ENCODE results near the gene SLC9B2.

DNA sequence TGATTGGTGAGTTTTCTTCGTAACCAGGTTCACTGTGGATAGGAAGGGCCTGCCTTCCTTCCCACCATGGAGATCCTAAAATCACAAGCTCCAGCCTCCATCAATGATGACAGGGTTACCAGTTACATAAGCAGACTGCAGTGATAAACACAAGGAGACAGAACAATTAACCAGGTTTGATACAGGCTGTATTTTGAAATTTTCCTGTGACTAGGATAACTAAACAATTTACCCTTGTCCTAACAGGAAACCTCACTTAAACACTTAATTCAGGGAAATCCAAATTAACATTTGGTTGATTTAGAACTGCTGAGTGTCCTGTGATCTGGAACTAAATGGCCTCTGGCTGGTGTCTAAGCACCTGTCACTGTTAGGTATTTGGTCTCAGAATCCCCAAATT lies 3.1 kb upstream of the SLC9B2 start:
- TF ChIP-seq, protein P1, sequence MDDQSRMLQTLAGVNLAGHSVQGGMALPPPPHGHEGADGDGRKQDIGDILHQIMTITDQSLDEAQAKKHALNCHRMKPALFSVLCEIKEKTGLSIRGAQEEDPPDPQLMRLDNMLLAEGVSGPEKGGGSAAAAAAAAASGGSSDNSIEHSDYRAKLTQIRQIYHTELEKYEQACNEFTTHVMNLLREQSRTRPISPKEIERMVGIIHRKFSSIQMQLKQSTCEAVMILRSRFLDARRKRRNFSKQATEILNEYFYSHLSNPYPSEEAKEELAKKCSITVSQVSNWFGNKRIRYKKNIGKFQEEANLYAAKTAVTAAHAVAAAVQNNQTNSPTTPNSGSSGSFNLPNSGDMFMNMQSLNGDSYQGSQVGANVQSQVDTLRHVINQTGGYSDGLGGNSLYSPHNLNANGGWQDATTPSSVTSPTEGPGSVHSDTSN (IDR thresholded peaks at IDR 0.05) = no peak
- TF ChIP-seq, protein P2, sequence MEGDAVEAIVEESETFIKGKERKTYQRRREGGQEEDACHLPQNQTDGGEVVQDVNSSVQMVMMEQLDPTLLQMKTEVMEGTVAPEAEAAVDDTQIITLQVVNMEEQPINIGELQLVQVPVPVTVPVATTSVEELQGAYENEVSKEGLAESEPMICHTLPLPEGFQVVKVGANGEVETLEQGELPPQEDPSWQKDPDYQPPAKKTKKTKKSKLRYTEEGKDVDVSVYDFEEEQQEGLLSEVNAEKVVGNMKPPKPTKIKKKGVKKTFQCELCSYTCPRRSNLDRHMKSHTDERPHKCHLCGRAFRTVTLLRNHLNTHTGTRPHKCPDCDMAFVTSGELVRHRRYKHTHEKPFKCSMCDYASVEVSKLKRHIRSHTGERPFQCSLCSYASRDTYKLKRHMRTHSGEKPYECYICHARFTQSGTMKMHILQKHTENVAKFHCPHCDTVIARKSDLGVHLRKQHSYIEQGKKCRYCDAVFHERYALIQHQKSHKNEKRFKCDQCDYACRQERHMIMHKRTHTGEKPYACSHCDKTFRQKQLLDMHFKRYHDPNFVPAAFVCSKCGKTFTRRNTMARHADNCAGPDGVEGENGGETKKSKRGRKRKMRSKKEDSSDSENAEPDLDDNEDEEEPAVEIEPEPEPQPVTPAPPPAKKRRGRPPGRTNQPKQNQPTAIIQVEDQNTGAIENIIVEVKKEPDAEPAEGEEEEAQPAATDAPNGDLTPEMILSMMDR (IDR thresholded peaks at IDR 0.05) = no peak
- TF ChIP-seq POLR2AphosphoS5 (IDR thresholded peaks at IDR 0.05; ENCODE audit: low read depth, low read length) (no peak), FOXM1 (IDR thresholded peaks at IDR 0.05; ENCODE audit: low read depth) (no peak), EZH2phosphoT487 (IDR thresholded peaks at IDR 0.05; ENCODE audit: borderline replicate concordance, low read depth) (no peak)
- TF ChIP-seq, protein P3, sequence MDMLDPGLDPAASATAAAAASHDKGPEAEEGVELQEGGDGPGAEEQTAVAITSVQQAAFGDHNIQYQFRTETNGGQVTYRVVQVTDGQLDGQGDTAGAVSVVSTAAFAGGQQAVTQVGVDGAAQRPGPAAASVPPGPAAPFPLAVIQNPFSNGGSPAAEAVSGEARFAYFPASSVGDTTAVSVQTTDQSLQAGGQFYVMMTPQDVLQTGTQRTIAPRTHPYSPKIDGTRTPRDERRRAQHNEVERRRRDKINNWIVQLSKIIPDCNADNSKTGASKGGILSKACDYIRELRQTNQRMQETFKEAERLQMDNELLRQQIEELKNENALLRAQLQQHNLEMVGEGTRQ (IDR thresholded peaks at IDR 0.05; ENCODE audit: borderline replicate concordance, low read depth, low read length) = no peak
